ENCODE results near the gene PTPN1.
"Not testable (repeated sequence)": the region's sequence is repeated elsewhere in the genome, so short reads cannot be mapped to it uniquely, and the experiment has no call there.

PTPN1 gene

GRCh38 chr20:50469796-50470195, 40.4 kb upstream of the PTPN1 start:
- H3K9me3 ChIP-seq (ENCODE audit: control insufficient read depth, insufficient read depth, low read depth, low read length), result no peaks in the 10 kb centered on the region
- H3K4me1 ChIP-seq (ENCODE audit: control insufficient read depth, insufficient read depth, low read length), result no peaks in the 10 kb centered on the region
- H3K36me3 ChIP-seq (ENCODE audit: control insufficient read depth, insufficient read depth, low read length), result no peaks in the 10 kb centered on the region
- H3K9ac ChIP-seq (ENCODE audit: low read length), result no peak overlapping the region
- no peak overlapping the region for H3K4me3 ChIP-seq (ENCODE audit: low read depth, low read length)
- no peaks in the 10 kb centered on the region for H3K27me3 ChIP-seq (ENCODE audit: control insufficient read depth, insufficient read depth, low read length)
- no peak overlapping the region for H3K27ac ChIP-seq (ENCODE audit: low read depth, low read length)

- H3K9me3 ChIP-seq (ENCODE audit: control insufficient read depth, insufficient read depth, low read depth, low read length), result no peaks in the 10 kb centered on the region
- no peaks in the 10 kb centered on the region for H3K36me3 ChIP-seq (ENCODE audit: control insufficient read depth, insufficient read depth, low read length)
- H3K4me3 ChIP-seq (ENCODE audit: low read depth, low read length), result no peak overlapping the region
- no peaks in the 10 kb centered on the region for H3K27me3 ChIP-seq (ENCODE audit: control insufficient read depth, insufficient read depth, low read length)
- H3K27ac ChIP-seq (ENCODE audit: low read depth, low read length), result no peak overlapping the region
- peaks cover under 1% of the 10 kb centered on the region; the same call in 1 of the 2 replicates for H3K4me1 ChIP-seq (ENCODE audit: control insufficient read depth, insufficient read depth, low read length)
- no peak overlapping the region for H3K9ac ChIP-seq (ENCODE audit: low read length)
Observed at GRCh38 chr20:50470264-50470858, 39.8 kb upstream of the PTPN1 start.

- Histone ChIP-seq H3K9ac (ENCODE audit: low read length) (no peak overlapping the region), H3K4me3 (ENCODE audit: low read depth, low read length) (no peak overlapping the region), H3K9me3 (ENCODE audit: control insufficient read depth, insufficient read depth, low read depth, low read length) (no peaks in the 10 kb centered on the region), H3K4me1 (ENCODE audit: control insufficient read depth, insufficient read depth, low read length) (peaks cover 4% of the 10 kb centered on the region; the same call in 1 of the 2 replicates), H3K27ac (ENCODE audit: low read depth, low read length) (no peak overlapping the region), H3K27me3 (ENCODE audit: control insufficient read depth, insufficient read depth, low read length) (no peaks in the 10 kb centered on the region), H3K36me3 (ENCODE audit: control insufficient read depth, insufficient read depth, low read length) (no peaks in the 10 kb centered on the region)
Observed at GRCh38 chr20:50471231-50471630, 39.0 kb upstream of the PTPN1 start.

GRCh38 chr20:50472693-50473664, 37.2 kb upstream of the PTPN1 start:
- Histone ChIP-seq H3K9ac (ENCODE audit: low read length) (no peak overlapping the region), H3K4me1 (ENCODE audit: control insufficient read depth, insufficient read depth, low read length) (peaks cover 4% of the 10 kb centered on the region; the same call in 1 of the 2 replicates), H3K9me3 (ENCODE audit: control insufficient read depth, insufficient read depth, low read depth, low read length) (no peaks in the 10 kb centered on the region), H3K27me3 (ENCODE audit: control insufficient read depth, insufficient read depth, low read length) (no peaks in the 10 kb centered on the region), H3K27ac (ENCODE audit: low read depth, low read length) (no peak overlapping the region), H3K4me3 (ENCODE audit: low read depth, low read length) (no peak overlapping the region), H3K36me3 (ENCODE audit: control insufficient read depth, insufficient read depth, low read length) (no peaks in the 10 kb centered on the region)

- H3K4me1 ChIP-seq (ENCODE audit: control insufficient read depth, insufficient read depth, low read length); H3K27me3 ChIP-seq (ENCODE audit: control insufficient read depth, insufficient read depth, low read length); H3K9ac ChIP-seq (ENCODE audit: low read length); H3K4me3 ChIP-seq (ENCODE audit: low read depth, low read length); H3K9me3 ChIP-seq (ENCODE audit: control insufficient read depth, insufficient read depth, low read depth, low read length); H3K27ac ChIP-seq (ENCODE audit: low read depth, low read length); H3K36me3 ChIP-seq (ENCODE audit: control insufficient read depth, insufficient read depth, low read length): not testable (repeated sequence)
Observed at GRCh38 chr20:50474356-50474755, 35.8 kb upstream of the PTPN1 start.

GRCh38 chr20:50475681-50476292, 34.4 kb upstream of the PTPN1 start:
- Histone ChIP-seq H3K36me3 (ENCODE audit: control insufficient read depth, insufficient read depth, low read length) (no peaks in the 10 kb centered on the region), H3K4me3 (ENCODE audit: low read depth, low read length) (no peak overlapping the region), H3K27ac (ENCODE audit: low read depth, low read length) (no peak overlapping the region), H3K9me3 (ENCODE audit: control insufficient read depth, insufficient read depth, low read depth, low read length) (no peaks in the 10 kb centered on the region), H3K9ac (ENCODE audit: low read length) (no peak overlapping the region), H3K27me3 (ENCODE audit: control insufficient read depth, insufficient read depth, low read length) (no peaks in the 10 kb centered on the region), H3K4me1 (ENCODE audit: control insufficient read depth, insufficient read depth, low read length) (peaks cover 4% of the 10 kb centered on the region; the same call in 1 of the 2 replicates)

GRCh38 chr20:50477239-50477872, 32.8 kb upstream of the PTPN1 start:
- no peaks in the 10 kb centered on the region for H3K9me3 ChIP-seq (ENCODE audit: control insufficient read depth, insufficient read depth, low read depth, low read length)
- H3K27ac ChIP-seq (ENCODE audit: low read depth, low read length), result no peak overlapping the region
- H3K27me3 ChIP-seq (ENCODE audit: control insufficient read depth, insufficient read depth, low read length), result no peaks in the 10 kb centered on the region
- no peak overlapping the region for H3K9ac ChIP-seq (ENCODE audit: low read length)
- peaks cover 4% of the 10 kb centered on the region; the same call in 1 of the 2 replicates for H3K4me1 ChIP-seq (ENCODE audit: control insufficient read depth, insufficient read depth, low read length)
- no peaks in the 10 kb centered on the region for H3K36me3 ChIP-seq (ENCODE audit: control insufficient read depth, insufficient read depth, low read length)
- H3K4me3 ChIP-seq (ENCODE audit: low read depth, low read length), result no peak overlapping the region

- no peak overlapping the region for H3K4me3 ChIP-seq (ENCODE audit: low read depth, low read length)
- no peak overlapping the region for H3K27ac ChIP-seq (ENCODE audit: low read depth, low read length)
- H3K9ac ChIP-seq (ENCODE audit: low read length), result no peak overlapping the region
- no peaks in the 10 kb centered on the region for H3K27me3 ChIP-seq (ENCODE audit: control insufficient read depth, insufficient read depth, low read length)
- H3K36me3 ChIP-seq (ENCODE audit: control insufficient read depth, insufficient read depth, low read length), result no peaks in the 10 kb centered on the region
- no peaks in the 10 kb centered on the region for H3K9me3 ChIP-seq (ENCODE audit: control insufficient read depth, insufficient read depth, low read depth, low read length)
- H3K4me1 ChIP-seq (ENCODE audit: control insufficient read depth, insufficient read depth, low read length), result peaks cover 4% of the 10 kb centered on the region; the same call in 1 of the 2 replicates
Observed at GRCh38 chr20:50478162-50478990, 31.8 kb upstream of the PTPN1 start.

- no peaks in the 10 kb centered on the region for H3K27me3 ChIP-seq (ENCODE audit: control insufficient read depth, insufficient read depth, low read length)
- H3K4me1 ChIP-seq (ENCODE audit: control insufficient read depth, insufficient read depth, low read length), result no peaks in the 10 kb centered on the region
- no peaks in the 10 kb centered on the region for H3K36me3 ChIP-seq (ENCODE audit: control insufficient read depth, insufficient read depth, low read length)
- 0 out of 2 replicates have a peak, but pooled peaks cover 6% of the 10 kb centered on the region for H3K9me3 ChIP-seq (ENCODE audit: control insufficient read depth, insufficient read depth, low read depth, low read length)
- no peak overlapping the region for H3K4me3 ChIP-seq (ENCODE audit: low read depth, low read length)
- H3K27ac ChIP-seq (ENCODE audit: low read depth, low read length), result no peak overlapping the region
- H3K9ac ChIP-seq (ENCODE audit: low read length), result no peak overlapping the region
Observed at GRCh38 chr20:50481741-50482140, 28.4 kb upstream of the PTPN1 start.

GRCh38 chr20:50482396-50482981, 27.7 kb upstream of the PTPN1 start:
- H3K4me1 ChIP-seq (ENCODE audit: control insufficient read depth, insufficient read depth, low read length), result no peaks in the 10 kb centered on the region
- H3K9ac ChIP-seq (ENCODE audit: low read length), result no peak overlapping the region
- no peak overlapping the region for H3K4me3 ChIP-seq (ENCODE audit: low read depth, low read length)
- H3K27ac ChIP-seq (ENCODE audit: low read depth, low read length), result no peak overlapping the region
- H3K36me3 ChIP-seq (ENCODE audit: control insufficient read depth, insufficient read depth, low read length), result no peaks in the 10 kb centered on the region
- 0 out of 2 replicates have a peak, but pooled peaks cover 6% of the 10 kb centered on the region for H3K9me3 ChIP-seq (ENCODE audit: control insufficient read depth, insufficient read depth, low read depth, low read length)
- H3K27me3 ChIP-seq (ENCODE audit: control insufficient read depth, insufficient read depth, low read length), result no peaks in the 10 kb centered on the region

All from HUES6 (cell line).